GM19467 (cell line): ENCODE data around the gene TMEM185B.
"Not testable (repeated sequence)": the region's sequence is repeated elsewhere in the genome, so short reads cannot be mapped to it uniquely, and the experiment has no call there.

Experiments used
- ATAC-seq: cut with Tn5 transposase; IDR thresholded peaks from one replicate; pipeline ENCODE4 v1.9.1; 2021; ENCODE audit warnings: mild to moderate bottlenecking, moderate library complexity; ENCODE audit not compliant: unreplicated experiment

Gene TMEM185B

GRCh38 chr2:120209427-120210269 is 13.6 kb downstream of the TMEM185B start:
- no peak for ATAC-seq

- no peak for ATAC-seq
Measured at GRCh38 chr2:120208381-120209353, 14.5 kb downstream of the TMEM185B start.

GRCh38 chr2:120206022-120206581 is 17.1 kb downstream of the TMEM185B start:
- ATAC-seq: no peak

GRCh38 chr2:120204945-120205670 is 18.1 kb downstream of the TMEM185B start:
- ATAC-seq: no peak

GRCh38 chr2:120204417-120204816 is 18.8 kb downstream of the TMEM185B start:
- ATAC-seq: no peak

- ATAC-seq: no peak
Measured at GRCh38 chr2:120204022-120204405, 19.2 kb downstream of the TMEM185B start.

- no peak for ATAC-seq
Measured at GRCh38 chr2:120203251-120204021, 19.8 kb downstream of the TMEM185B start.

- ATAC-seq: not testable (repeated sequence)
Measured at GRCh38 chr2:120199817-120200459, 23.3 kb downstream of the TMEM185B start.

GRCh38 chr2:120195553-120195952 is 27.6 kb downstream of the TMEM185B start:
- no peak for ATAC-seq

GRCh38 chr2:120192280-120192679 is 30.9 kb downstream of the TMEM185B start:
- ATAC-seq: no peak

GRCh38 chr2:120189189-120189588 is 34.0 kb downstream of the TMEM185B start:
- no peak for ATAC-seq

- ATAC-seq: no peak
Measured at GRCh38 chr2:120182019-120182560, 41.1 kb downstream of the TMEM185B start.

GRCh38 chr2:120180066-120180465 is 43.1 kb downstream of the TMEM185B start:
- no peak for ATAC-seq

- ATAC-seq: no peak
Measured at GRCh38 chr2:120179396-120179795, 43.8 kb downstream of the TMEM185B start.

- no peak for ATAC-seq
Measured at GRCh38 chr2:120177973-120178372, 45.2 kb downstream of the TMEM185B start.

GRCh38 chr2:120177001-120177621 is 46.1 kb downstream of the TMEM185B start:
- ATAC-seq: peak; percentile 95

- ATAC-seq: no peak
Measured at GRCh38 chr2:120176526-120176925, 46.7 kb downstream of the TMEM185B start.

- ATAC-seq: no peak
Measured at GRCh38 chr2:120174963-120175581, 48.1 kb downstream of the TMEM185B start.
